Fibroblast of lung (primary cell): ENCODE measurements around the gene TMTC2.

ENCODE experiments used
- CTCF ChIP-seq, 2 donors: IDR thresholded peaks in 1 of 2; conservative IDR thresholded peaks in 1 of 2; 1 replicate in 1 of 2; 2 replicates in 1 of 2; pipeline ENCODE4 v1.5.1; 2011 to 2012; ENCODE audit warnings: low read length in 2 of 2, control low read depth in 1 of 2, inconsistent platforms in 1 of 2, low read depth in 1 of 2, mild to moderate bottlenecking in 1 of 2
- EZH2 ChIP-seq: IDR thresholded peaks from 2 replicates; pipeline ENCODE4 v1.5.1; 2012; ENCODE audit warnings: low read length, control low read depth, mild to moderate bottlenecking; ENCODE audit errors: missing control alignments

GRCh38 chr12:82959821-82960220 lies 273.1 kb downstream of the TMTC2 start:
- no peak for TF ChIP-seq CTCF (conservative IDR thresholded peaks at IDR 0.05 in 1 of 2, IDR thresholded peaks at IDR 0.05 in 1 of 2; ENCODE audit: low read depth in 1 of 2, low read length in 2 of 2)
- no peak for TF ChIP-seq EZH2
